Body of pancreas (tissue), 4 donors: ENCODE results near the gene NLRP9. TPM values are rescaled to one million over a fixed set of nuclear protein-coding genes. Genes with fewer than 3 reads are reported as not detected.

Source experiments
- ATAC-seq: fragments of 150-250 bp; one replicate; pipeline ENCODE4 v1.9.1; 2016
- DNase-seq, 4 donors: peaks; one replicate each; pipeline ENCODE4 v3.0.0-alpha.2; 2019
- H3K27ac ChIP-seq, 4 donors: fragments of 200-600 bp; sonication (generic); 1 replicate in 3 of 4; 2 replicates in 1 of 4; pipeline versions ENCODE4 v1.5.1 to v1.6.1; 2016 to 2019; ENCODE audit warnings: mild to moderate bottlenecking in 1 of 4, mixed read lengths in 1 of 4, moderate library complexity in 1 of 4
- H3K27me3 ChIP-seq, 2 donors: fragments of 200-600 bp; sonication (generic); one replicate each; pipeline ENCODE4 v1.6.0; 2016; ENCODE audit warnings: mild to moderate bottlenecking in 1 of 2
- H3K36me3 ChIP-seq, 2 donors: fragments of 200-600 bp; sonication (generic); replicated peaks in 1 of 2; 2 replicates each; pipeline ENCODE4 v1.5.1; 2016; ENCODE audit warnings: low read depth in 2 of 2; ENCODE audit not compliant: insufficient read depth in 1 of 2
- H3K4me1 ChIP-seq: fragments of 200-600 bp; sonication (generic); one replicate; pipeline ENCODE4 v1.6.0; 2016
- H3K4me3 ChIP-seq, 2 donors: fragments of 200-600 bp; sonication (generic); 1 replicate in 1 of 2; 2 replicates in 1 of 2; pipeline ENCODE4 v1.5.1; 2016 to 2019
- H3K9me3 ChIP-seq, 3 donors: fragments of 200-600 bp; sonication (generic); 1 replicate in 2 of 3; 2 replicates in 1 of 3; pipeline ENCODE4 v1.5.1; 2016
- POLR2A ChIP-seq, 3 donors: fragments of 450-650 bp; IDR thresholded peaks; one replicate each; pipeline ENCODE4 v1.6.1; 2016; ENCODE audit warnings: antibody characterized with exemption in 3 of 3, mild to moderate bottlenecking in 2 of 3
- WGBS, 2 donors: methylation state at CpG; one replicate each; pipeline ENCODE4 v1.1.5; 2017; 5-methylcytosine and 5-hydroxymethylcytosine counted together
- intact Hi-C: fragments of 100-400 bp; cut with DNase I; formaldehyde crosslinking; loops from one replicate; pipeline ENCODE4 v1.15.1; 2023
- total RNA-seq, 2 donors: library from RNA; depleted of rRNA; stranded (reverse); fragments of >200 nt; gene quantifications; one replicate each; pipeline ENCODE4 v1.1.0, GENCODE V29; 2016
- TF ChIP-seq, protein P1 (sequence below), 7 experiments: fragments of 450-650 bp in 4 of 7; fragments of 200-600 bp in 3 of 7; sonication (generic) in 3 of 7; IDR thresholded peaks; one replicate each; pipeline ENCODE4 v1.5.1; 2016 to 2019; ENCODE audit warnings: antibody characterized with exemption in 7 of 7

Gene NLRP9
- total RNA-seq, 2 donors from 2014 or later: not detected

DNA sequence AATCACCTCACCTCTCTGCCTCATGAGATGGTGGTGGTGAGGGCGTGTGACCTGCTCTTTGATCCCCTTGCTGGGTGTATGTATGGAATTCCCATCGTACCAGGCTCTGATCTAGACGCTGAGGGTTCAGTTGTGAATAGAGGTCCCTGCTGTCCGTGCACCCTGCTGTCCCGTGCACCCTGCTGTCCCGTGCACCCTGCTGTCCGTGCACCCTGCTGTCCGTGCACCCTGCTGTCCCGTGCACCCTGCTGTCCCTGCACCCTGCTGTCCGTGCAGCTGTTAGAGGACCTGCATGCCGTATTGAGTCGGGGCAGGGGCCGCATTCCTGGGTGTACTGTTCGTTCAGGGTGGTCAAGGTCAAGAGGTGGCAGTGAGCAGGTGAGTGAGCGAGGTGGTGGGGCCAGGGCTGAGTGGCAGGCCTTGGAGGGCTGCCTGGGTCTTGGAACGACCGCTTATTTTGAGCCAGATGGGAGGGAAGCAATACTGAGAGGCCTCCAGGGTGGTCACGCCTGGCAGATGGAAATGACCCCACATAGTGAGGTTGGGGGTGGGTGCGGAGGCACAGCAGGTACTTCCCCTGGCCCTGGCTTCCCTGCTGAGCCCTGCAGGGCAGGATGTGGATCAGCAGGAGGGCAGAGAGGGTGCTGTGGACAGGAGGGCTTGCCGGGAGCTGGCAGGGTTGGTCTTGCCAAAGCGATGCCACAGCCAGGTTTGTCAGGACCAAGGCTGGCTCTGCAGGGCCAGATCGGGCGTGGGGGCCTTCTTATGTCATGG is 67.7 kb downstream of the NLRP9 start:
- Histone ChIP-seq H3K36me3 (peaks cover 19 to 34% of the 10 kb centered on the region in 2 donors), H3K27ac (no peak overlapping the region), H3K9me3 (no peaks in the 10 kb centered on the region), H3K27me3 (no peaks in the 10 kb centered on the region), H3K4me3 (no peak overlapping the region), H3K4me1 (peaks cover 21% of the 10 kb centered on the region)
- TF ChIP-seq, protein P1, sequence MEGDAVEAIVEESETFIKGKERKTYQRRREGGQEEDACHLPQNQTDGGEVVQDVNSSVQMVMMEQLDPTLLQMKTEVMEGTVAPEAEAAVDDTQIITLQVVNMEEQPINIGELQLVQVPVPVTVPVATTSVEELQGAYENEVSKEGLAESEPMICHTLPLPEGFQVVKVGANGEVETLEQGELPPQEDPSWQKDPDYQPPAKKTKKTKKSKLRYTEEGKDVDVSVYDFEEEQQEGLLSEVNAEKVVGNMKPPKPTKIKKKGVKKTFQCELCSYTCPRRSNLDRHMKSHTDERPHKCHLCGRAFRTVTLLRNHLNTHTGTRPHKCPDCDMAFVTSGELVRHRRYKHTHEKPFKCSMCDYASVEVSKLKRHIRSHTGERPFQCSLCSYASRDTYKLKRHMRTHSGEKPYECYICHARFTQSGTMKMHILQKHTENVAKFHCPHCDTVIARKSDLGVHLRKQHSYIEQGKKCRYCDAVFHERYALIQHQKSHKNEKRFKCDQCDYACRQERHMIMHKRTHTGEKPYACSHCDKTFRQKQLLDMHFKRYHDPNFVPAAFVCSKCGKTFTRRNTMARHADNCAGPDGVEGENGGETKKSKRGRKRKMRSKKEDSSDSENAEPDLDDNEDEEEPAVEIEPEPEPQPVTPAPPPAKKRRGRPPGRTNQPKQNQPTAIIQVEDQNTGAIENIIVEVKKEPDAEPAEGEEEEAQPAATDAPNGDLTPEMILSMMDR (IDR thresholded peaks at IDR 0.05): no peak
- TF ChIP-seq POLR2A (IDR thresholded peaks at IDR 0.05): no peak
- WGBS, 2 donors: 65 to 75% methylated on average over 23 of the region's 23 CpGs
- DNase-seq (peak in 1 of 4 donors; percentile 51), ATAC-seq (no peak)
- intact Hi-C loops: loop anchor here (10.0 kb wide), 1 partner anchor 1216 kb away; no protein-coding TSS in a partner anchor

- H3K27ac ChIP-seq: no peak overlapping the region
- no peak for ATAC-seq
- peaks cover 20% of the 10 kb centered on the region for H3K4me1 ChIP-seq
- DNase-seq: no peak
- H3K36me3 ChIP-seq: peaks cover 19 to 39% of the 10 kb centered on the region in 2 donors
- H3K4me3 ChIP-seq: no peak overlapping the region
- TF ChIP-seq, protein P1 (IDR thresholded peaks at IDR 0.05): no peak
- no peak for TF ChIP-seq POLR2A (IDR thresholded peaks at IDR 0.05)
- H3K9me3 ChIP-seq: no peaks in the 10 kb centered on the region
- H3K27me3 ChIP-seq: no peaks in the 10 kb centered on the region
- intact Hi-C loops: loop anchor here (10.0 kb wide), 1 partner anchor 1215 kb away; no protein-coding TSS in a partner anchor
- WGBS, 2 donors: 84 to 92% methylated on average over 38 to 43 of the region's 43 CpGs
Observed at GRCh38 chr19:55669418-55670279, 68.6 kb downstream of the NLRP9 start.

DNA sequence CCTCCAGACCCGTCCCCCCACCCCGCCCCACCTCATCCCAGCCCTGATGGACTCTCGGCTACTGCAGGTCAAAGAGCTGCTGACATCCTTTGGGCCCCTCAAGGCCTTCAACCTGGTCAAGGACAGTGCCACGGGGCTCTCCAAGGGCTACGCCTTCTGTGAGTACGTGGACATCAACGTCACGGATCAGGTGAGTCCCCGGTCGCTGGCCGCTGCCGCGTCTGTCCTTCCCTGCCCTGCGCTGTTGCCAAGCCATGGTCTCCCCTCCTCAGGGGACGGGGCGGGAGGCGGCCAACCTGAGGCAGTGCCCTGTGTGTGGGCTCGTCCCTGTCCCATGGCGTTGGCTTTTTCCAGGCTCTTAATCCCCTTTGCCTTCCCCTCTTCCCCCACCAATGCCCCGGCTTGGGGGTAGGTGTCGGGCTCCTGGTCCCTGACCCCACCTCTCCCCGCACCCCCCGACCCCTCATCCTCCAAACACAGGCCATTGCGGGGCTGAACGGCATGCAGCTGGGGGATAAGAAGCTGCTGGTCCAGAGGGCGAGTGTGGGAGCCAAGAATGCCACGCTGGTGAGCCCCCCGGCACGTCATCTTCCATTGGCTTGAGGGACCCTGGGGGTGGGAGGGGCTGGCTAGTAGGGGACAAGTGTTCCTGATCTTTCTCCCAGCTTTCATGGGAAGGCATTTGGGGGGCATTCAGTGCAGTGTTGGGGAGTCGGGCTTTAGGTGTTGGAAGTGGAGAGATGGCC is 69.4 kb downstream of the NLRP9 start:
- intact Hi-C loops: no loop called here
- DNase-seq (no peak), ATAC-seq (no peak)
- 87 to 88% methylated on average over 26 to 30 of the region's 30 CpGs for WGBS, 2 donors
- H3K9me3 ChIP-seq: no peaks in the 10 kb centered on the region
- H3K4me3 ChIP-seq: no peak overlapping the region
- peaks cover 19 to 45% of the 10 kb centered on the region in 2 donors for H3K36me3 ChIP-seq
- H3K27me3 ChIP-seq: no peaks in the 10 kb centered on the region
- H3K27ac ChIP-seq: no peak overlapping the region
- H3K4me1 ChIP-seq: peaks cover 15% of the 10 kb centered on the region
- no peak for TF ChIP-seq POLR2A (IDR thresholded peaks at IDR 0.05)
- TF ChIP-seq, protein P1 (IDR thresholded peaks at IDR 0.05): no peak

DNA sequence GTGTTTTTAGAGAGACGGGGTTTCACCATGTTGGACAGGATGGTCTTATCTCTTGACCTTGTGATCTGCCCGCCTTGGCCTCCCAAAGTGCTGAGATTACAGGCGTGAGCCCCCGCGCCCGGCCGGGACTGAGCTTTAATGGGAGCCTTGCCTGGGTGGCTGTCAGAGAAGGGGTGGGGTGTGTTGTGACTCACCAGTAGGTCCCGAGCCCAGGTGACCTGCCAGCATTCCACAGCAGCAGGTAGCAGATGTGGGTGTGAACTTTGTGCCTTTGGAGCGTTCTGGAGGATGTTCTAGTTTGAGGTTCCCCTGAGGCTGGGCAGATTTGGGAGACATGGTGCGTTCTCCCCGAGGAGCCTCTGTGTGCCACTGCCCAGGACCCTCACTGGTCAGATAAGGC is 70.2 kb downstream of the NLRP9 start:
- H3K4me3 ChIP-seq: no peak overlapping the region
- peaks cover 11% of the 10 kb centered on the region for H3K4me1 ChIP-seq
- intact Hi-C loops: no loop called here
- TF ChIP-seq POLR2A (IDR thresholded peaks at IDR 0.05): no peak
- TF ChIP-seq, protein P1 (IDR thresholded peaks at IDR 0.05): no peak
- H3K27ac ChIP-seq: peak overlapping the region in 2 of 4 donors; percentile 18 to 26
- H3K27me3 ChIP-seq: no peaks in the 10 kb centered on the region
- peaks cover 19 to 54% of the 10 kb centered on the region in 2 donors for H3K36me3 ChIP-seq
- ATAC-seq (peak; percentile 27), DNase-seq (peak in 3 of 4 donors; percentile 39 to 71 (median 59))
- WGBS, 2 donors: 57% methylated on average over 10 to 11 of the region's 11 CpGs
- no peaks in the 10 kb centered on the region for H3K9me3 ChIP-seq
